Effector memory CD4-positive, alpha-beta T cell (primary cell): ENCODE results near the gene ZNF467.

Experiments used
- DNase-seq, 3 donors: peaks; one replicate each; pipeline ENCODE4 v3.0.0-alpha.2; 2020
- H3K27ac ChIP-seq: 2 replicates; pipeline ENCODE4 v1.7.0; 2013; ENCODE audit warnings: mild to moderate bottlenecking, low read length, moderate library complexity; ENCODE audit not compliant: insufficient read depth, poor library complexity, severe bottlenecking
- H3K27me3 ChIP-seq: replicated peaks from 2 replicates; pipeline ENCODE4 v1.7.0; 2013; ENCODE audit warnings: mild to moderate bottlenecking, low read length; ENCODE audit not compliant: insufficient read depth, control insufficient read depth, poor library complexity, severe bottlenecking
- H3K36me3 ChIP-seq: 2 replicates; pipeline ENCODE4 v1.7.0; 2013; ENCODE audit warnings: mild to moderate bottlenecking, low read length, moderate library complexity; ENCODE audit not compliant: control insufficient read depth, insufficient read depth
- H3K4me1 ChIP-seq: 2 replicates; pipeline ENCODE4 v1.7.0; 2013; ENCODE audit warnings: low read length, mild to moderate bottlenecking; ENCODE audit not compliant: control insufficient read depth, insufficient read depth, poor library complexity, severe bottlenecking
- H3K4me3 ChIP-seq: 2 replicates; pipeline ENCODE4 v1.7.0; 2013; ENCODE audit warnings: low read length, low read depth, mild to moderate bottlenecking; ENCODE audit not compliant: insufficient read depth, poor library complexity, severe bottlenecking
- H3K9me3 ChIP-seq: 2 replicates; pipeline ENCODE4 v1.7.0; 2013; ENCODE audit warnings: mild to moderate bottlenecking, low read length, moderate library complexity; ENCODE audit not compliant: control insufficient read depth

The ZNF467 gene

GRCh38 chr7:149817301-149817771 lies 43.9 kb upstream of the ZNF467 start:
- Histone ChIP-seq H3K27ac (no peak overlapping the region), H3K27me3 (no peaks in the 10 kb centered on the region), H3K9me3 (no peaks in the 10 kb centered on the region), H3K36me3 (no peaks in the 10 kb centered on the region), H3K4me1 (no peaks in the 10 kb centered on the region), H3K4me3 (no peak overlapping the region)
- DNase-seq, result no peak

- no peak overlapping the region for H3K4me3 ChIP-seq
- H3K27me3 ChIP-seq, result no peaks in the 10 kb centered on the region
- H3K36me3 ChIP-seq, result no peaks in the 10 kb centered on the region
- H3K9me3 ChIP-seq, result no peaks in the 10 kb centered on the region
- DNase-seq, result no peak
- H3K4me1 ChIP-seq, result no peaks in the 10 kb centered on the region
- no peak overlapping the region for H3K27ac ChIP-seq
These were observed 43.4 kb upstream of the ZNF467 start for GRCh38 chr7:149816794-149817193.

- Histone ChIP-seq H3K27ac (no peak overlapping the region), H3K27me3 (no peaks in the 10 kb centered on the region), H3K4me3 (no peak overlapping the region), H3K36me3 (no peaks in the 10 kb centered on the region), H3K4me1 (no peaks in the 10 kb centered on the region), H3K9me3 (no peaks in the 10 kb centered on the region)
- DNase-seq, result no peak
These were observed 42.9 kb upstream of the ZNF467 start for GRCh38 chr7:149816267-149816751.

- no peak overlapping the region for H3K27ac ChIP-seq
- DNase-seq, result no peak
- H3K27me3 ChIP-seq, result no peaks in the 10 kb centered on the region
- H3K4me1 ChIP-seq, result no peaks in the 10 kb centered on the region
- H3K4me3 ChIP-seq, result no peak overlapping the region
- no peaks in the 10 kb centered on the region for H3K9me3 ChIP-seq
- H3K36me3 ChIP-seq, result no peaks in the 10 kb centered on the region
These were observed 42.4 kb upstream of the ZNF467 start for GRCh38 chr7:149815661-149816266.

- no peak for DNase-seq
- Histone ChIP-seq H3K4me1 (no peaks in the 10 kb centered on the region), H3K36me3 (no peaks in the 10 kb centered on the region), H3K27ac (no peak overlapping the region), H3K4me3 (no peak overlapping the region), H3K27me3 (no peaks in the 10 kb centered on the region), H3K9me3 (no peaks in the 10 kb centered on the region)
These were observed 41.7 kb upstream of the ZNF467 start for GRCh38 chr7:149815121-149815520.

- Histone ChIP-seq H3K27me3 (no peaks in the 10 kb centered on the region), H3K27ac (no peak overlapping the region), H3K4me1 (no peaks in the 10 kb centered on the region), H3K9me3 (no peaks in the 10 kb centered on the region), H3K4me3 (no peak overlapping the region), H3K36me3 (no peaks in the 10 kb centered on the region)
- DNase-seq, result no peak
These were observed 41.1 kb upstream of the ZNF467 start for GRCh38 chr7:149814494-149814893.

GRCh38 chr7:149813254-149814035 lies 40.1 kb upstream of the ZNF467 start:
- H3K4me1 ChIP-seq, result no peaks in the 10 kb centered on the region
- no peaks in the 10 kb centered on the region for H3K36me3 ChIP-seq
- no peak overlapping the region for H3K27ac ChIP-seq
- no peak overlapping the region for H3K4me3 ChIP-seq
- no peak for DNase-seq
- no peaks in the 10 kb centered on the region for H3K9me3 ChIP-seq
- H3K27me3 ChIP-seq, result no peaks in the 10 kb centered on the region

GRCh38 chr7:149811831-149812490 lies 38.6 kb upstream of the ZNF467 start:
- Histone ChIP-seq H3K36me3 (no peaks in the 10 kb centered on the region), H3K4me3 (no peak overlapping the region), H3K27me3 (no peaks in the 10 kb centered on the region), H3K4me1 (no peaks in the 10 kb centered on the region), H3K9me3 (no peaks in the 10 kb centered on the region), H3K27ac (no peak overlapping the region)
- DNase-seq, result no peak

GRCh38 chr7:149811221-149811620 lies 37.8 kb upstream of the ZNF467 start:
- Histone ChIP-seq H3K27ac (no peak overlapping the region), H3K36me3 (no peaks in the 10 kb centered on the region), H3K27me3 (no peaks in the 10 kb centered on the region), H3K9me3 (no peaks in the 10 kb centered on the region), H3K4me1 (no peaks in the 10 kb centered on the region), H3K4me3 (no peak overlapping the region)
- no peak for DNase-seq

GRCh38 chr7:149809215-149809614 lies 35.8 kb upstream of the ZNF467 start:
- Histone ChIP-seq H3K36me3 (no peaks in the 10 kb centered on the region), H3K4me1 (no peaks in the 10 kb centered on the region), H3K9me3 (no peaks in the 10 kb centered on the region), H3K27ac (no peak overlapping the region), H3K4me3 (no peak overlapping the region), H3K27me3 (no peaks in the 10 kb centered on the region)
- DNase-seq, result no peak
